ENCODE measurements around the gene PTCHD4.

PTCHD4 gene

GRCh38 chr6:48068278-48069251 lies 42.4 kb downstream of the PTCHD4 start:
- no peak for TF ChIP-seq CTCF (IDR thresholded peaks at IDR 0.05; ENCODE audit: low read depth, low read length, missing control alignments)
- no peak for DNase-seq (ENCODE audit: low read depth)
- no peak overlapping the region for H3K4me3 ChIP-seq (ENCODE audit: low read depth, low read length)

- no peak overlapping the region for H3K4me3 ChIP-seq (ENCODE audit: low read depth, low read length)
- no peak for TF ChIP-seq CTCF (IDR thresholded peaks at IDR 0.05; ENCODE audit: low read depth, low read length, missing control alignments)
- no peak for DNase-seq (ENCODE audit: low read depth)
Measured at GRCh38 chr6:48067886-48068277, 43.1 kb downstream of the PTCHD4 start.

GRCh38 chr6:48067148-48067712 lies 43.8 kb downstream of the PTCHD4 start:
- no peak overlapping the region for H3K4me3 ChIP-seq (ENCODE audit: low read depth, low read length)
- no peak for TF ChIP-seq CTCF (IDR thresholded peaks at IDR 0.05; ENCODE audit: low read depth, low read length, missing control alignments)
- DNase-seq (ENCODE audit: low read depth): no peak

GRCh38 chr6:48061265-48061990 lies 49.6 kb downstream of the PTCHD4 start:
- TF ChIP-seq CTCF (IDR thresholded peaks at IDR 0.05; ENCODE audit: low read depth, low read length, missing control alignments): no peak
- H3K4me3 ChIP-seq (ENCODE audit: low read depth, low read length): no peak overlapping the region

More at GRCh38 chr6:48061265-48061990, 49.6 kb downstream of the PTCHD4 start:
- DNase-seq (ENCODE audit: low read depth): no peak
